ENCODE results near the gene RPS6KA3. TPM values are rescaled to one million over a fixed set of nuclear protein-coding genes. Genes with fewer than 3 reads are reported as not detected.
"Not testable (repeated sequence)": the region's sequence is repeated elsewhere in the genome, so short reads cannot be mapped to it uniquely, and the experiment has no call there.

Gene RPS6KA3
- total RNA-seq, 1 donor from 2014 or later: 51.9 TPM

DNA sequence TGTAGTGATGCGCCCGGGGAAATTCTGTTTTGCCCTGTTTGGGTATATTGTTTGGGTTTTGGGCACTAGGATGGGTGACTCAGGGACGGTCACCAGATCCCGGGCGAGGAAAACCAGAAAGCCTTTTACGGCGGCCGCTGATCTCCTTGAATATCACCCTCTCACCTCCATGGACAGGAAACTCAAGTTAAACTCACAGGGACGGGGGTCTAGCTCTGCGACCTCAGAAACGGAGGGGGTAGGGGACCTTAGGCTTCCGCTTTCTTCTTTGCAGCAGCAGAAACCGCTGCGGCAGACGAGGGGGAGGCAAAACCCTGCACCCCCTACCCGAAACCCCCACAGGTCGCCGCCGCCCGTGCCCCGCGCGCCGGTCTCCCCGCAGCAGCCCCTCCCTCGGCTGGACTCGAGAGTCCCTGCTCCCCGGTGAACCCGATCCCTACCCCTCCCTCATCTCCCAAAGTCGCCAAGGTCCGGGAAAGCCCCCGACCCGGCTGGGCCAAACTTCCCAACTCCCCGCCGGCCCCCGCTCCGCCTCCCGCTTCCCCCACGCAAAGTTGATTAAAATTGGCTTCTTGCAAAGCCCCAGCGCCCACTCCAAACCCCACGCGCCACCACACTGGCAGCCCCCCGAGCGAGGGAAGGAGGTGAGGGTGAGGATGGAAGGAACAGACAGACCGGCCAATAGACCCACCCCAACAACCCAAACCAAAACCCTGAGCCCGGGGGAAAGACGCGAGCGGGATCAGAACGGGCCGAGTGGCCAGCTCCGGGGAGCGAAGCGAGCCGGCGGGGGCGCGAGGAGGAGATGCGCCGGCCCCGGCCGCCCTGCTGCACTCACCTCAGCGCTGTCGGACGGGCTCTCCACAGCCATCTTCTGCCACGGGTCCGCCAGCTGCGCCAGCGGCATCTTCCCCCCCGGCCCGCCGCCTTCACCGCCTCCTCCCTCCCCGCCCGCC, 705 bp downstream of the RPS6KA3 start:
- peak; percentile 13 for DNase-seq (ENCODE audit: low spot score)

DNA sequence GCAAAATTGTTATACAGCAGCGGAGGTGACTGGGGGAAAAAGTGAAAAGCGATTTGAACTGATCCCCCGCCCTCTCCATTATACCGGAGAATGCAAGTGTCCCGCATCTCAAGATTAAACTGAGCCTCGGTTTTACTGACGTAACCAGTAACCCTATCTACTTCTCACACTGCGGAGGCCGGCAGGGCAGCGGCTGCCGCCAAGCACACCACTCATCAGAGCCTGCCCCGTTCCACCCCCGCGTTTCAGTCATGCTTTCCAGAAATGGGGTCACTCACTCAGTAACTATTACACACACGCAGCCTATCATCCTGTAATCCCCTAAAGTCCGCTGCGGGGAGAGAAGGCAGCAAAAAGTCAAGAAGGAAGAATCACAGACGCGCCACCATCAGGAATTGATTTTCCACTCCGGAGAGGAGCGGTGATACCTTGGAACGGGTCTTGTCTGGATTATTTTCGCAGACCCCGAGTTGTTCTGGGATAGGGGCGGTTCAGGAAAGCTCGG, 1.4 kb downstream of the RPS6KA3 start:
- peak; percentile 53 for DNase-seq (ENCODE audit: low spot score)

DNA sequence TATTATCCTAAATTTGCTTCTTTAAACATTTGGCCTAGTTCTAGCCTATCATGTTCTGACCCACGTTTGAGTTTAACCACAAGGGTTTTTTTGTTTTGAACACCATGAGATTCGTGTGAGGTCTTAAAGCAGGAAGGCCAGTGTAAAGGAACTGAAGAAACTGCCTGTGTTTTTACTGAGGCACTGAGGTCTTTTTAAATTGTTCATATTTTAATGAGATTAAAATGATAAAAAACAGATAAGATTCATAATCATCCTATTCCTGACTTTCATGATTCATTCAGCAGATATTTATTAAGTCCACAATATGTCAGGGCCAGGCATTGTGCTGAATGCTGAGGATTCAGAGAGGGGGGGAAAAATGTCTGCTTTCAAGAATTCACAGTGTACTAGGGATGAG, 3.2 kb downstream of the RPS6KA3 start:
- DNase-seq (ENCODE audit: low spot score): no peak

DNA sequence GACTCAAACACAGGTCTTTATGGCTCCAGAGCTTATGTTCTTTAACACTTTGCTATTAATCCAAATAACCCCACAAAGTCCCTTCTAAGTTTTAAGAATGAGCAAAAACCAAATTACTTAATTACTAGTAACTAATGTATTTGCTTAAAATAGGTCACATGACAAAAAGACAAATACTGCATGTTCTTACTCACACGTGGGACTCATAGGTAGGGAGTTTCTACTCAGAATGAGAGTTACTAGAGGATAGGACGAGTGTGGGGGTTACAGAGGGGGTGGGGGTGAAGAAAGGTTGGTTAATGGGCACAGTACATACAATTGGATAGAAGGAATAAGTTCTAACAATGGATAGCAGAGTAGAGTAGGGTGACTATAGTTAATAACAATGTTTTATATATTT, 5.8 kb downstream of the RPS6KA3 start:
- no peak for DNase-seq (ENCODE audit: low spot score)

DNA sequence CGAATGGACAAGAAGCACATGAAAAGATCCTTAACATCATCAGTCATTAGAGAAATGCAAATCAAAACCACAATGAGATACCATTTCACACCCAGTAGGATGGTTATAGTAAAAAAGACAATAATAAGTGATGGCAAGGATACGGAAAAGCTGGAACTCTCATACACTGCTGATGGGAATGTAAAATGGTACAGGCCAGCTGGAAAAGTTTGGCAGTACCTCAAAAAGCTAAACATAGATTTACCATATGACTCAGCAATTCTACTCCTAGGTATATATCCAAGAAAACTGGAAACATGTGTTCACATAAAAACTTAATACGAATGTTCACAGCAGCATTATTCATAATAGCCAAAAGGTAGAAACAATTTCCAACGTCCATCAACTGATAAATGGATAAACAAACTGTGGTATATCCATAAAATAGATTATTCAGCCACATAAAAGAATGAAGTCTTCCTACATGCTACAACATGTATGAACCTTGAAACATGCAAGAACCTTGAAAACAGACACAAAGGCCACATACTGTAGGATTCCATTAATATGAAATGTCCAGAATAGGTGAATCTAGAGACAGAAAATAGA, 11.9 kb downstream of the RPS6KA3 start:
- no peak for DNase-seq (ENCODE audit: low spot score)

DNA sequence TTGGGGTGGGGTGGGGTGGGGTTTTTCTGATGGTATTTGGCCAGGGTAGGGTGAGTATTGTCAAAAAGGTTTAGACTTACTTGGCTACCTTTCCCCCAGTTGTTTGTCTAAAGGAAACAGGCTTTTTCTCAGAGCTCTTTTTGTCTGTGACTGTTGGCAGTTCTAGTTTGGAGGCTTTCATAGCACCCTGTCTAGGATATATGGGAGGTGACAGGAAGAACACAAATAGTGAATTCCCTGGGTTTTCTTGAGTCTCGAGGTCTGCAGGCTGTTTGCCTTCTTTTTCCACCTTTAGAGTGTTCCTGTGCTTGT, 13.5 kb downstream of the RPS6KA3 start:
- DNase-seq (ENCODE audit: low spot score): no peak

DNA sequence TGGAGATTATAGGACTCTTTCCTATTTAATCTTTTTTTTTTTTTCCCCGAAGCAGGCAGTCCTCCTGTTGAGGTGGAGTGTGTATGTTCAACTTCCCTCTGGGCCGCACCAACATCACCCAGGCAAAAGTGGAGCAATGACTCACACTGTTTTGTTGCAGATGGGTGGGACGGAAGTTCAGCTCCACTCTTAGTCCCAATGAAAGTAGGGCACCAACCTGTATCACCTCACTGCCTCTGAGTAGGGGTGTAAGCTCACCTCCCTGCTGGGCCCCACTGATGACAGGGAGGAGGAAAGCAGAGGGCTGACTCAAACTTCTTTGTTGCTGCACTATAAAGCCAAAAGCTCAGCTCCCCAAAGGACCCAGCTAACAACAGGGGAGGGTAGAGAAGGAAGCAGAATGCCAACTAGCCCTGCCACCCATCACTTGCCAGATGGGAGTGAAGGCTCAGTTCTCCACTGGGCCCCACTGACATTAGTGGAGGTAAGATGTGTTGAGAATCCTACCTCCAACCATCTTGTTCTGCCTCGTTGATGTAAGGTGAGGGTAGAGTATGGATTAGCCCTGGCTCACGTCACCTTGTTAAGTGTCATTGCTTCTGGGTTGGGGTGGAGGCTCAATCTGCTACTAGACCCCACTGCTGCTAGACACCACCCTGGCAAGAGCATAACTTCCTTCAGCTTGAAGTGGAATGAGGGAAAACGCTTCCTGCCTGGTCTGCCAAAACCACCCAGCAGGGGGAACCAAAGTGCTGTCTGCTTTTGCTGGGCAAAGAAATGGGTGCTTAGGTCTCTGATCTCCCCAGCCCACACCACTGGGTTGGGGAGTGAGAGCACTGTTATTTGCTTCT, 14.1 kb downstream of the RPS6KA3 start:
- DNase-seq (ENCODE audit: low spot score): peak; percentile 45

DNA sequence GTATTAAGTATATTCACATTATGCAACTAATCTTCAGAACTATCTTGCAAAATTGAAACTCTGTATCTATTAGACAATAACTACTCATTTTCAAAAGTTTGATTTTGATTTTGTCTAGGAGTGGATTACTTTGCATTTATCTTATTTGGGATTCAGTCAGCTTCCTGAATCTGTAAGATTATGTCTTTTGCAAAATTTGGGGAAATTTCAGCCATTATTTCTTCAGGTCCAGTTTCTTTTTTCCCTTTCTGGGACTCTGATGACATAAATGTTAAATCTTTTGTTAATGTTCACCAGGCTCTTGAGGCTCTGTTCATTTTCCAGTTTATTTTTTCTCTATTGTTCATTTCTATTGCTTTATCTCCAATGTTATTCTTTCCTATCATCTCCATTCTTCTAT, 15.0 kb downstream of the RPS6KA3 start:
- DNase-seq (ENCODE audit: low spot score): no peak

DNA sequence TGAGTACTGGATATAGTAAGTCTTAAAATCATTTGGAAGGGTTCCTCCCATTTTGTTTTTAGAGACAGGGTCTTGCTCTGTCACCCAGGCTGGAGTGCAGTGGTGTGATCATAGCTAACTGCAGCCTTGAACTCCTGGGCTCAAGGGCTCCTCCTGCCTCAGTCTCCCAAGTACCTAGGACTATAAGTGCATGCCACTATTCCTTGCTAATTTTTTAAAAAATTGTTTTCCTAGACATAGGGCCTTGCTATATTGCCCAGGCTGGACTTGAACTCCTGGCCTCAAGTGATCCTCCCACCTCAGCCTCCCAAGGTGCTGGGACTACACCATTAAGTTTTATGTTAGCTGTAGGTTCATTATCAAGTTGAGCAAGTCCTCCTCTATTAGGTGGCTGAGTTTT, 16.6 kb downstream of the RPS6KA3 start:
- not testable (repeated sequence) for DNase-seq (ENCODE audit: low spot score)

DNA sequence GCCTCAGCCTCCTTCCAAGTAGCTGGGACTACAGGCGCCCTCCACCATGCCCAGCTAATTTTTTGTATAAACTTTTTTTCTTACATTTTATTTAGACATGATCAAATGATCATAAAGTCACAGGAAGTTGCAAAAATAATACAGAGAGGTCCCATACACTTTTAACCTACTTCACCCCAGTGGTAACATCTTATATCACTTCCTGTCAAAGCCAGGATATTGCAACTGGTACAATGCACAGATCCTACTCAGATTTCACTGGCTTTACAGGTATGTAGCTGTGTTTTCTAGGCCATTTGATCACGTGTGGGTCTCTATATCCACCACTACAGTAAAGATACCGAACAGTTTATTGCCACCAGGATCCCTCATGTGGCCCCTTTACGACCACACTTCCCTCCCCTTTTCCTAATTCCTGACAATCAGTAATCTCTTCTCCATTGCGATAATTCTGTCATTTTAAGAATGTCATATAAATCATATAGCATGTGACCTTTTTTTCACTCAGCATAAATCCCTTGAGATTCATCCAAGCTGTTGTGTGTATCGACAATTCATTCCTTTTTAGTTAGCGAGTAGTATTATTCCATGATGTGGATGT, 18.0 kb downstream of the RPS6KA3 start:
- DNase-seq (ENCODE audit: low spot score): no peak

DNA sequence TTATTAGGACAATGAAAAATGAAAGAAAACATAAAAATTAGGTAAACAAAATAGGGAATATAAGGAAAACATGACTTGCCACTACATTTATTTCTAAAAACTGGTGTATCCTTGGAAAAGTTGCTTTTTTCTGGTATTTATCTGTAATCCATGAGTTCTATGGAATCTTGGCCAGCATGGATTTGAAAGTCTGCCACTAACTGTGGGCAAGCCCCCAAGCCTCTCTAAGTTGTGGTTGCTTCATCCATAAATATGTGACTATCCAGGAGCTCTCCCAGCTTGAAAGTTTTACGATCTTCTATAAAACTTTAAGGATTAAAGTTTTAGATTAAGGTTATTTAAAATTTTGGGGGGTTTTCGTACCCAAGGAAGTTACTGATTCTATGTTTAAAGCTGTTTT, 21.8 kb downstream of the RPS6KA3 start:
- DNase-seq (ENCODE audit: low spot score): no peak

DNA sequence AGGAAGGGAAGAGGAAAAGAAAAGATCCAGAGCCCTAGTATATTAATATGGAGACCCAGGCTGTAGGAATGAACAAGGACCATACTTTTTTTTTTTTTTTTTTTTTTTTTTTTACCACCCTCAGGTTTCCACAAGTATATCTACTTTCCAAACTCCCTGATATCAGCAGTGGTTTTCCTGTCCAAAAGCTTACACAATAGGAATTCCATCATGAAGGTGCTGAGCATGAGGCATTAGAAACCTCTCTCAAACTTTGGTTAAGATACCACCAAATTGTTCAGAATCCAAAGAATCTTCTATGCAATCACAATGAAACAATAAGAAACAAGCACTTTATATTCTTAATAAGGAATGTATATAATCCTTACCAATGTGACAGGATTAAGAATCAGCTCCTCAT, 26.5 kb downstream of the RPS6KA3 start:
- no peak for DNase-seq (ENCODE audit: low spot score)

DNA sequence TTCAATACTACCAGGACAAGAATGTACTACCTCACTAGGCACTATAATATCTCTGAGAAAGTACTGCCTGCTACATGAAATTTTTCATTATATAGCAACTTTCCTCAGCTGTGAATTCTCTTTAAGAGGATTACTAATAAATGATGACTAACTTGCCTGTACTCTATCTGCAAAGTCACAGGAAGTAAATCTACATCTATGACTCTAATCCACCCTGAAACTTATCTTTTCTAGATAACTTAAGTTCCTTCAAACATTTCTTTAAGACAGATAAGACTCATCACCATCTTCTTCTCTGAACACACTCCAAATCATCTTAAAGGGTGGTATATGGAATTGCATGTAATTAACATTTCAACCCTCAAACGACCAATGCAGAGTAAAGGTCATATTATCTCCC, 28.8 kb downstream of the RPS6KA3 start:
- DNase-seq (ENCODE audit: low spot score): no peak

DNA sequence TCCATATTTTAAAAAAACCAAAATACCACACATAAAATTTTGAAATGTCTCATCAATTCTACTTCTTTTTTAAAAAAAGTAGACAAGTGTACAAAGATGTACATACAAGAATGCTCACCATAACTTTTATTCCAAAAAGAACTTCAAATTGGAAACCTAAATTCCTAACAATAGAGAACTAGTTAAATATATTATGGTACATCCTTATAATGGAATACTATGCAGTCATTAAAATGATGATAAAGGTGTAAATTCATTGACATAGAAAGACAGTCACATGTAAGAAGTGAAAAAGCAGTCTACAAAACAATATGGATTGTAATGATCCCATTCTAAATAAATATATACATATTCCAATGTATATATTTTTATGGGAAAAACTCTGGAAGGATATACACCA, 31.0 kb downstream of the RPS6KA3 start:
- no peak for DNase-seq (ENCODE audit: low spot score)

DNA sequence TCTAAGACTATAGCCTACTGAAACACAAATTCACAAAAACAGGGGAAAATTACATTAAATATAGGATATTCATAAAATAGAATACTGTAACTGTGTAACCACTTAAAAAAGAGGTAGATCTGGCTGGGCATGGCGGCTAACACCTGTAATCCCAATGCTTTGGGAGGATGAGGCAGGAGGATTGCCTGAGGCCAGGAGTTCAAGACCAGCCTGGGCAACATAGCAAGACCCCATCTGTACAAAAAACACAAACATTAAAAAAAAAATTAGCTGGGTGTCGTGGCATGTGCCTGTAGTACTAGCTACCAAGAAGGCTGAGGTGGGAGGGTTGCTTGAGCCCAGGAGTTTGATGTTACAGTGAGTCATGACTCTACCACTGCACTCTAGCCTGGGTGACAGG, 33.4 kb downstream of the RPS6KA3 start:
- DNase-seq (ENCODE audit: low spot score): no peak

DNA sequence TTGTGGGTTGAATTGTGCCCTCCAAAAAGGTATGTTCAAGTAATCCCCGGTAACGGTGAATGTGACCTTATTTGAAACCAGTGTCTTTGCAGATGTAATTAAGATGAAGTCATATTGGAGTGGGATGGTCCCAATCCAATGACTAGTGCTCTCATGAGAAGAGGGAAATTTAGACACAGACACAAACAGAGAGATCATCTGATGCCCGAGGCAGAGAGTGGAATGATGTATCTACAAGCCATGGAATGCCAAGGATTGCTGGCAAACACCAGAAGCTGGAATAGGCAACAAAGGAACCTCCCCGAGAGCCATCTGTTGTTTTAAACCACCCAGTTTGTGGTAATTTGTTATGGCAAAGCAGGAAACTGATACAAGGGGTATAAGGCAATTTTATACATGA, 35.1 kb downstream of the RPS6KA3 start:
- DNase-seq (ENCODE audit: low spot score): no peak

DNA sequence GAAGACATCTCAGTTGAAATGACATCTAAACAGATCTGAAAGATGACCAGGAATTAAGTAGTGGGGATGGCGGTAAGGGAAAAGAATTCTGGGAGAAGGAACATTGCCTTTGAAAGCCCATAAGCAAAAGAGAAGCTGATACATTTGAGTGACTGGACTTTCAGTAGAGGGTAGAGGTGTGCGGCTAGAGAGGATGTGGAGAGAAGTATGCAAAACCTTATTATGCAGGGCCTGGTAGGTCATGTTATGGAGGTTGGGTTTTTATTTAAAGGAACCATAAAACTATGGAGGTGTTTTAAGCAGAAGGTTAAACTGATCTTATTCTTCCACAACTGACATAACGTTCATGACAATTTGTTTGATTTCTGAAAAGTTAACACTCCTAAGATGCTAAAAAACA, 36.3 kb downstream of the RPS6KA3 start:
- DNase-seq (ENCODE audit: low spot score): no peak

DNA sequence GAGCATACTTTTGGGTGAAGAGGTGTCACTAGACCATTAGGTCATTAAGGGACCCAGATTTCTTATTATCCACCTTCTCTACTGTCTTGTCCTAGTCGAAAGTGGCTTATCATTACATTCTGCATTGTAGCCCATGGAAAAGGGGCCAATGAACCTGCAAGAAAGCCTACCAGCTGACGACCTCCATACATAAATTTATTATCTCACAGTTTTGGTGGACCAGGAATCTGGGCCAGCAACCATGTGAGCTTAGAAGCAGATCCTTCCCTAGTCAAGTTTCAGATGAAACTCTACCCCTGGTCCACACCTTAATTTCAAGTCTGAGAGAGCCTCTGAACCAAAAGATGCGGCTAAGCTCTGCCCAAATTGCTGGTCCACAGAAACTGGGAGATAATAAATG, 37.6 kb downstream of the RPS6KA3 start:
- DNase-seq (ENCODE audit: low spot score): no peak

DNA sequence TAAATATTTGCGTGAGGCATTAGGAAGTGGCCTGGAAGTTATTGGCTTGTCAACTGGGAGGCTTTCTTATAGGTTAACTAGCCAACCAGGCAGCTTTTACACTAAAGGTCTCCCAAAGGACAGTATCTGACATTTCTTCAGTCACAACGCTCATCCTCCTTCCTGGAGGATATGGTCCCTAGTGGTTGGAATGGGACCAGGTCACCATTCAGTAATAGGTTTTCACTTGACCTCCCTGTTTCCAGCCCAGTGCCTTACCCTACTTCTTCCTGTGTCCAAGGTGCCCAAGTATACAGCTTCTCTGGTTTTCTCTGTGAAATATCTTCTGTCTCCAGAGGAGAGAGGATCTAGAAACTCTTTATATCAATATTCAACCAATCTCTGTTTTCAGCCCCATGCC, 38.5 kb downstream of the RPS6KA3 start:
- DNase-seq (ENCODE audit: low spot score): no peak

DNA sequence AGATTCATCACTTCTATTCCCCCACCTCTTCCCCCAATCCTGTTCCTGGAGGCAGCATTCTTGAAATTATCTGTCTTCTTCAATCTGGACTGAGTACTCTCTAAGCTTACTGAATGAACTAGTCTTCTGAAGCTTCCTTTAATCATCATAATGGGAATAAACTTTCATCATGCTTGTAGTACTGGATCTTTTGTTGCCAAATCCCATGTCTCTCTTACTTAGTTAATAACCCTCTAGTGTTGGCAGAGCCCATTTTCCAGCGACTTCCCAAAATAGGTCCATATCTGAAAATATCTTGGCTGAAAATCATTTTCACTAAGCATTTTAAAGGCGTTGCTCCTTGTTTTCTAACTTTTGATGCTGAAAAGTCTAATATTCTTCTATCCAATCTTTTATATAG, 39.6 kb downstream of the RPS6KA3 start:
- no peak for DNase-seq (ENCODE audit: low spot score)

DNA sequence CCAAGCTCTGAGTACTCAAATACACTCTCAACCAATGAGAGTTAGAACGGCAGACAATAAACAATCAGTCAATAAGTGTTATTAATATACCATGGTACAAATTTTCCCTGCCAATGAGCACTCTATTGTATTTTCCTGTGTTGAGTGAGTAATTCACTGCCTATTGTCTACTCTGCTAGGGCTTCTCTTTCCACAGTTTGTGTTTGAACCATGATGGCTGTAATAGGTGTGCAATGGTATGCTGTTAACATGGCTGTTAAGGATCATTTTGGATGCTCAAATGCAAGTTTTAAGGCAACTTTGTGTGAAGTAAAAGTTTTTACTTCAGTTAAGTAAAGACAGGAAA, 41.2 kb downstream of the RPS6KA3 start:
- DNase-seq (ENCODE audit: low spot score): no peak

DNA sequence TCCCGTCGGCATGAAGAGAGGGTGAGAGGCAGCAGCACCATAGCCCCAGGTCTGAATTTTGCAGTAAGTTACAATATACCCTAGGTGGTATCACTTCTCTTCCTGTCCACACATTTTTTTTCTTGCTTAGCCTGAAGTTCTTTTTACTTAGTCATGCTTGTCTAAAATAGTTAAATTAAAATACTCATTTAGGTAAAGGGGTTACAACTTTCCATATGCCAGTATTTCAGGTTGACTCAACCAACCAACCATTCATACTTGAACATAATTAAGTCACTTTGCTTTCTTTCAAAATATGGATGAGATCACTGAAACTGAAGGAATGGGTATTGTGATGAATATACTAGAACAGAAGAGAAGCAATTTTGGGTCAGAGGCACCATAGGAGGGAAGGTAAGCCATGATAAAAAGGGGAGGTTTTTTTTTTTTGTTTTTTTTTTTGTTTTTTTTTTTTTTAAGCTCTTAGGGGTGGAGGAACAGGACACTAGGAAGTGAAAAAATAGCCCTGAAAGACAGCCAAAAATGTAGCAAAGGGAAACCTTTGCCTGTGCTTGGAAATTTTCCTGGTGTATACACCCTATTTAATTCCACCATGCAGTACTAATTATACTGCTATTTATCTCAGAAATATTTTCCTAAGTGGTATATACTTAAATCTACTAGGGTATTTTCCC, 41.8 kb downstream of the RPS6KA3 start:
- DNase-seq (ENCODE audit: low spot score): no peak

Measured in mucosa of gallbladder (tissue), 1 donor.